DMS153 treated with DMSO at 0.1 percent for 48 hours (cell line): ENCODE measurements around the gene AOPEP.

ENCODE experiments used
- DNase-seq: peaks from one replicate; lab custom pipeline; 2025; ENCODE audit not compliant: unreplicated experiment; lab: John Stamatoyannopoulos, UW

Gene AOPEP

GRCh38 chr9:95090023-95090791 is 363.7 kb downstream of the AOPEP start:
- DNase-seq: no peak

- no peak for DNase-seq
Observed at GRCh38 chr9:95090871-95091577, 364.5 kb downstream of the AOPEP start.

- no peak for DNase-seq
Observed at GRCh38 chr9:95091601-95092261, 365.2 kb downstream of the AOPEP start.

- no peak for DNase-seq
Observed at GRCh38 chr9:95092262-95093072, 366.0 kb downstream of the AOPEP start.

GRCh38 chr9:95093586-95093985 is 367.1 kb downstream of the AOPEP start:
- no peak for DNase-seq

GRCh38 chr9:95094002-95094401 is 367.5 kb downstream of the AOPEP start:
- DNase-seq: no peak

- DNase-seq: no peak
Observed at GRCh38 chr9:95095641-95096355, 369.3 kb downstream of the AOPEP start.

GRCh38 chr9:95096381-95096780 is 369.9 kb downstream of the AOPEP start:
- DNase-seq: no peak

- no peak for DNase-seq
Observed at GRCh38 chr9:95096807-95097206, 370.3 kb downstream of the AOPEP start.

GRCh38 chr9:95097279-95097678 is 370.8 kb downstream of the AOPEP start:
- DNase-seq: no peak

- no peak for DNase-seq
Observed at GRCh38 chr9:95098391-95098921, 372.0 kb downstream of the AOPEP start.

- no peak for DNase-seq
Observed at GRCh38 chr9:95099321-95100070, 373.0 kb downstream of the AOPEP start.

- DNase-seq: no peak
Observed at GRCh38 chr9:95100071-95100627, 373.6 kb downstream of the AOPEP start.

GRCh38 chr9:95101326-95101725 is 374.8 kb downstream of the AOPEP start:
- no peak for DNase-seq

- DNase-seq: no peak
Observed at GRCh38 chr9:95102001-95102433, 375.5 kb downstream of the AOPEP start.

GRCh38 chr9:95102572-95102971 is 376.1 kb downstream of the AOPEP start:
- no peak for DNase-seq

GRCh38 chr9:95103281-95103771 is 376.8 kb downstream of the AOPEP start:
- no peak for DNase-seq

- no peak for DNase-seq
Observed at GRCh38 chr9:95103871-95104580, 377.5 kb downstream of the AOPEP start.
